Brain microvascular endothelial cell (primary cell): ENCODE measurements around the gene EPM2A.

Source experiments
- DNase-seq: peaks from one replicate; pipeline ENCODE4 v3.0.0-alpha.2; 2020
- H3K27ac ChIP-seq: fragments of 250-450 bp; sonication (Bioruptor Pico); 2 replicates; pipeline ENCODE4 v1.5.1; 2020; ENCODE audit warnings: mild to moderate bottlenecking, moderate library complexity
- H3K27me3 ChIP-seq: fragments of 250-450 bp; sonication (Bioruptor Pico); replicated peaks from 2 replicates; pipeline ENCODE4 v1.5.1; 2020; ENCODE audit warnings: mild to moderate bottlenecking
- H3K36me3 ChIP-seq: fragments of 250-450 bp; sonication (Bioruptor Pico); replicated peaks from 2 replicates; pipeline ENCODE4 v1.5.1; 2020; ENCODE audit warnings: mild to moderate bottlenecking
- H3K4me3 ChIP-seq: 2 replicates; pipeline ENCODE4 v1.5.1; 2011; ENCODE audit warnings: low read depth, mild to moderate bottlenecking, control low read depth, low read length, moderate library complexity
- in situ Hi-C: cut with HindIII; loops from 2 replicates; pipeline ENCODE4 v1.10.0; 2017; ENCODE audit warnings: low sequenced_read_pairs, low pct_ligation_motif_present
- TF ChIP-seq, protein P1 (sequence below): IDR thresholded peaks from 2 replicates; pipeline ENCODE4 v1.5.1; 2011; ENCODE audit warnings: low read depth, mild to moderate bottlenecking, moderate library complexity, low read length, control low read depth, inconsistent platforms; ENCODE audit errors: missing control alignments

The EPM2A gene

GRCh38 chr6:145690969-145691368 is 44.4 kb downstream of the EPM2A start:
- TF ChIP-seq, protein P1, sequence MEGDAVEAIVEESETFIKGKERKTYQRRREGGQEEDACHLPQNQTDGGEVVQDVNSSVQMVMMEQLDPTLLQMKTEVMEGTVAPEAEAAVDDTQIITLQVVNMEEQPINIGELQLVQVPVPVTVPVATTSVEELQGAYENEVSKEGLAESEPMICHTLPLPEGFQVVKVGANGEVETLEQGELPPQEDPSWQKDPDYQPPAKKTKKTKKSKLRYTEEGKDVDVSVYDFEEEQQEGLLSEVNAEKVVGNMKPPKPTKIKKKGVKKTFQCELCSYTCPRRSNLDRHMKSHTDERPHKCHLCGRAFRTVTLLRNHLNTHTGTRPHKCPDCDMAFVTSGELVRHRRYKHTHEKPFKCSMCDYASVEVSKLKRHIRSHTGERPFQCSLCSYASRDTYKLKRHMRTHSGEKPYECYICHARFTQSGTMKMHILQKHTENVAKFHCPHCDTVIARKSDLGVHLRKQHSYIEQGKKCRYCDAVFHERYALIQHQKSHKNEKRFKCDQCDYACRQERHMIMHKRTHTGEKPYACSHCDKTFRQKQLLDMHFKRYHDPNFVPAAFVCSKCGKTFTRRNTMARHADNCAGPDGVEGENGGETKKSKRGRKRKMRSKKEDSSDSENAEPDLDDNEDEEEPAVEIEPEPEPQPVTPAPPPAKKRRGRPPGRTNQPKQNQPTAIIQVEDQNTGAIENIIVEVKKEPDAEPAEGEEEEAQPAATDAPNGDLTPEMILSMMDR, result no peak
- in situ Hi-C loops, result no loop called here

GRCh38 chr6:145689529-145689928 is 45.8 kb downstream of the EPM2A start:
- TF ChIP-seq, protein P1, result no peak
- DNase-seq, result no peak
- Histone ChIP-seq H3K27ac (no peak overlapping the region), H3K27me3 (no peaks in the 10 kb centered on the region), H3K36me3 (no peaks in the 10 kb centered on the region), H3K4me3 (no peak overlapping the region)
- in situ Hi-C loops, result no loop called here

More at GRCh38 chr6:145690969-145691368, 44.4 kb downstream of the EPM2A start:
- H3K4me3 ChIP-seq, result no peak overlapping the region
- no peak overlapping the region for H3K27ac ChIP-seq
- H3K27me3 ChIP-seq, result no peaks in the 10 kb centered on the region
- no peaks in the 10 kb centered on the region for H3K36me3 ChIP-seq
- DNase-seq, result no peak

DNA sequence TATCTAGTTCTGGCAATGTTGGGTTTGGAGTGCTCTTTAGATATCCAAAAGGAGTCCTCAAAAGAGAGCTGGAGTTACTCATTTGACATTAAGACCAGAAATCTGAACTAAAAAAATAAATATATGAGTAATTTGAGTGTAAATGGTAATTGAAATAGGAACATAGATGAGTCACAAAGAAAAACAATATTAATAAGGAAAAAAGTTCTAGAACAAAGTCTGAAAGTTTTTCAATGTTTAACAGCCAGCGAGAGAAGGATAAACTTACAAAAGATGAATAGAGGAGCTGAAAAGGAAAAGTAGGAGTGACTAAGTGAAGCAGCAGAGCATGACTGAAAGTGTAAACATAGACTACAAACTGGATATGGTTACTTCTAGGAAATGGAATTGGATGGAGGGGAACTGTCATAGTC is 46.8 kb downstream of the EPM2A start:
- no peak for DNase-seq
- no peaks in the 10 kb centered on the region for H3K36me3 ChIP-seq

GRCh38 chr6:145685932-145686331 is 49.4 kb downstream of the EPM2A start:
- Histone ChIP-seq H3K27ac (no peak overlapping the region), H3K4me3 (no peak overlapping the region), H3K36me3 (no peaks in the 10 kb centered on the region), H3K27me3 (no peaks in the 10 kb centered on the region)
- in situ Hi-C loops, result no loop called here
- DNase-seq, result no peak
- TF ChIP-seq, protein P1, result no peak

More for the DNA sequence above, 46.8 kb downstream of the EPM2A start:
- no peak overlapping the region for H3K4me3 ChIP-seq
- TF ChIP-seq, protein P1, result no peak
- H3K27me3 ChIP-seq, result no peaks in the 10 kb centered on the region
- no peak overlapping the region for H3K27ac ChIP-seq
- in situ Hi-C loops, result no loop called here

GRCh38 chr6:145681965-145682364 is 53.4 kb downstream of the EPM2A start:
- in situ Hi-C loops, result no loop called here
- H3K36me3 ChIP-seq, result no peaks in the 10 kb centered on the region
- no peak for DNase-seq
- H3K4me3 ChIP-seq, result no peak overlapping the region
- no peaks in the 10 kb centered on the region for H3K27me3 ChIP-seq
- no peak overlapping the region for H3K27ac ChIP-seq
- TF ChIP-seq, protein P1, result no peak

GRCh38 chr6:145673504-145673903 is 61.8 kb downstream of the EPM2A start:
- in situ Hi-C loops, result no loop called here
- H3K4me3 ChIP-seq, result no peak overlapping the region
- DNase-seq, result no peak
- TF ChIP-seq, protein P1, result no peak
- no peak overlapping the region for H3K27ac ChIP-seq
- H3K36me3 ChIP-seq, result no peaks in the 10 kb centered on the region
- H3K27me3 ChIP-seq, result no peaks in the 10 kb centered on the region
